Naive thymus-derived CD8-positive, alpha-beta T cell (primary cell): ENCODE data around the gene DCAF5. TPM values are rescaled to one million over a fixed set of nuclear protein-coding genes. Genes with fewer than 3 reads are reported as not detected.
A peak's percentile ranks its signal among the peaks of the same experiment; 100 is the strongest.

Experiments used
- ATAC-seq, 2 donors: fragments of 150-1000 bp; cut with Tn5 transposase in 1 of 2; sonication (Bioruptor Pico), chemical (Tn5 transposase) in 1 of 2; 1 replicate in 1 of 2; 2 replicates in 1 of 2; pipeline ENCODE4 v1.10.0; 2021; ENCODE audit warnings: mild to moderate bottlenecking in 2 of 2, moderate library complexity in 2 of 2
- POLR2A ChIA-PET: fragments of 350-600 bp; sonication (Branson Sonifier 250); formaldehyde crosslinking; loops from one replicate; lab custom pipeline; 2021; ENCODE audit warnings: antibody characterized with exemption; lab: Charles Lee
- DNase-seq, 10 donors: peaks; one replicate each; pipeline versions ENCODE4 v3.0.0 to v3.0.0-alpha.2; 2020 to 2022
- H3K27ac Mint-ChIP-seq, 10 donors: one replicate each; pipeline ENCODE4 v1.8.0; 2020 to 2022; ENCODE audit warnings: mild to moderate bottlenecking in 10 of 10, mixed read lengths in 10 of 10, moderate library complexity in 4 of 10, inconsistent platforms in 1 of 10
- H3K27me3 Mint-ChIP-seq, 5 donors: one replicate each; pipeline ENCODE4 v1.8.0; 2021 to 2022; ENCODE audit warnings: mixed read lengths in 5 of 5
- H3K36me3 Mint-ChIP-seq, 3 donors: one replicate each; pipeline ENCODE4 v1.8.0; 2020 to 2022; ENCODE audit warnings: mixed read lengths in 3 of 3, mild to moderate bottlenecking in 2 of 3, inconsistent platforms in 1 of 3
- H3K4me1 Mint-ChIP-seq, 4 donors: one replicate each; pipeline ENCODE4 v1.8.0; 2021 to 2022; ENCODE audit warnings: mixed read lengths in 4 of 4
- H3K4me3 Mint-ChIP-seq, 10 donors: one replicate each; pipeline ENCODE4 v1.8.0; 2020 to 2022; ENCODE audit warnings: mild to moderate bottlenecking in 10 of 10, mixed read lengths in 10 of 10, moderate library complexity in 6 of 10, inconsistent platforms in 1 of 10
- H3K9me3 Mint-ChIP-seq, 9 donors: one replicate each; pipeline ENCODE4 v1.8.0; 2020 to 2022; ENCODE audit warnings: mixed read lengths in 9 of 9, mild to moderate bottlenecking in 3 of 9, inconsistent platforms in 1 of 9, moderate library complexity in 1 of 9
- polyA plus RNA-seq, 3 donors: library from polyadenylated mRNA; unstranded; fragments of 300-500 nt; fragmentation: Illumina TruSeq; gene quantifications; one replicate each; pipeline ENCODE4 v1.2.3, GENCODE V29; 2021
- total RNA-seq, 8 experiments: library from RNA in 2 of 8; stranded (reverse) in 2 of 8; gene quantifications; one replicate each; pipeline ENCODE4 v1.2.3 and lab custom pipeline; 2021 to 2026

The DCAF5 gene
- total and polyA plus RNA-seq, 5 experiments from 2014 or later = 73.1 to 87.2 (median 78.8) TPM

GRCh38 chr14:69141550-69141949 lies 11.4 kb downstream of the DCAF5 start:
- Mint-ChIP-seq H3K27me3 (no peaks in the 10 kb centered on the region), H3K9me3 (no peaks in the 10 kb centered on the region), H3K4me1 (peaks cover 29 to 76% (median 66%) of the 10 kb centered on the region in 4 donors), H3K36me3 (peaks cover 0 to 62% (median 0%) of the 10 kb centered on the region in 3 donors), H3K27ac (peak overlapping the region in 1 of 10 donors; percentile 43), H3K4me3 (no peak overlapping the region)
- POLR2A ChIA-PET = interaction anchor here (3.1 kb wide), 1 partner anchor 11 kb away, joined by 24 read pairs; the partner anchor contains the start of gene DCAF5
- DNase-seq (no peak), ATAC-seq (no peak)

GRCh38 chr14:69139743-69140142 lies 13.2 kb downstream of the DCAF5 start:
- H3K36me3 Mint-ChIP-seq = peaks cover 0 to 54% (median 0%) of the 10 kb centered on the region in 3 donors
- POLR2A ChIA-PET = no interaction called here
- no peaks in the 10 kb centered on the region for H3K9me3 Mint-ChIP-seq
- H3K4me3 Mint-ChIP-seq = peak overlapping the region in 2 of 10 donors; percentile 9 to 62
- DNase-seq = no peak
- H3K27ac Mint-ChIP-seq = peak overlapping the region in 4 of 10 donors; percentile 3 to 93 (median 19)
- H3K27me3 Mint-ChIP-seq = no peaks in the 10 kb centered on the region
- H3K4me1 Mint-ChIP-seq = peaks cover 27 to 75% (median 60%) of the 10 kb centered on the region in 4 donors
- ATAC-seq = no peak

GRCh38 chr14:69137843-69138535 lies 14.9 kb downstream of the DCAF5 start:
- Mint-ChIP-seq H3K27me3 (no peaks in the 10 kb centered on the region), H3K9me3 (no peaks in the 10 kb centered on the region), H3K4me3 (no peak overlapping the region), H3K36me3 (peaks cover 0 to 51% (median 0%) of the 10 kb centered on the region in 3 donors), H3K27ac (peak overlapping the region in 5 of 10 donors; percentile 14 to 66 (median 18)), H3K4me1 (peaks cover 31 to 80% (median 70%) of the 10 kb centered on the region in 4 donors)
- POLR2A ChIA-PET = no interaction called here
- ATAC-seq = no peak
- DNase-seq = no peak

- POLR2A ChIA-PET = no interaction called here
- Mint-ChIP-seq H3K27me3 (no peaks in the 10 kb centered on the region), H3K4me3 (no peak overlapping the region), H3K36me3 (peaks cover 0 to 45% (median 0%) of the 10 kb centered on the region in 3 donors), H3K27ac (peak overlapping the region in 7 of 10 donors; percentile 3 to 53 (median 20)), H3K4me1 (peaks cover 29 to 80% (median 70%) of the 10 kb centered on the region in 4 donors), H3K9me3 (no peaks in the 10 kb centered on the region)
- ATAC-seq (no peak), DNase-seq (no peak)
Measured at GRCh38 chr14:69137416-69137815, 15.5 kb downstream of the DCAF5 start.

GRCh38 chr14:69135133-69135532 lies 17.8 kb downstream of the DCAF5 start:
- H3K9me3 Mint-ChIP-seq = no peaks in the 10 kb centered on the region
- H3K27ac Mint-ChIP-seq = peak overlapping the region in 6 of 10 donors; percentile 2 to 79 (median 34)
- ATAC-seq = no peak
- no peaks in the 10 kb centered on the region for H3K27me3 Mint-ChIP-seq
- POLR2A ChIA-PET = no interaction called here
- peaks cover 32 to 86% (median 79%) of the 10 kb centered on the region in 4 donors for H3K4me1 Mint-ChIP-seq
- no peak for DNase-seq
- H3K4me3 Mint-ChIP-seq = no peak overlapping the region
- peaks cover 0 to 31% (median 0%) of the 10 kb centered on the region in 3 donors for H3K36me3 Mint-ChIP-seq

GRCh38 chr14:69133206-69134125 lies 19.5 kb downstream of the DCAF5 start:
- peak overlapping the region; percentile 36 to 89 (median 72) for H3K27ac Mint-ChIP-seq
- peaks cover 0 to 15% (median 0%) of the 10 kb centered on the region in 3 donors for H3K36me3 Mint-ChIP-seq
- no peak for DNase-seq
- POLR2A ChIA-PET = interaction anchor here (0.8 kb wide), 1 partner anchor 19 kb away, joined by 3 read pairs; the partner anchor contains the start of gene DCAF5
- H3K4me3 Mint-ChIP-seq = peak overlapping the region in 1 of 10 donors; percentile 16
- H3K27me3 Mint-ChIP-seq = no peaks in the 10 kb centered on the region
- no peak for ATAC-seq
- no peaks in the 10 kb centered on the region for H3K9me3 Mint-ChIP-seq
- H3K4me1 Mint-ChIP-seq = peaks cover 28 to 85% (median 79%) of the 10 kb centered on the region in 4 donors

- no peak overlapping the region for H3K4me3 Mint-ChIP-seq
- peaks cover 0 to 11% (median 0%) of the 10 kb centered on the region in 3 donors for H3K36me3 Mint-ChIP-seq
- DNase-seq = no peak
- H3K4me1 Mint-ChIP-seq = peaks cover 29 to 79% (median 73%) of the 10 kb centered on the region in 4 donors
- H3K27ac Mint-ChIP-seq = peak overlapping the region; percentile 22 to 89 (median 74)
- ATAC-seq = no peak
- no peaks in the 10 kb centered on the region for H3K9me3 Mint-ChIP-seq
- POLR2A ChIA-PET = interaction anchor here (0.8 kb wide), 1 partner anchor 20 kb away, joined by 3 read pairs; the partner anchor contains the start of gene DCAF5
- H3K27me3 Mint-ChIP-seq = no peaks in the 10 kb centered on the region
Measured at GRCh38 chr14:69132513-69133181, 20.3 kb downstream of the DCAF5 start.

GRCh38 chr14:69131176-69131575 lies 21.7 kb downstream of the DCAF5 start:
- Mint-ChIP-seq H3K27ac (peak overlapping the region; percentile 0 to 86 (median 60)), H3K4me1 (peaks cover 33 to 88% (median 79%) of the 10 kb centered on the region in 4 donors), H3K4me3 (no peak overlapping the region), H3K36me3 (peaks cover 0 to 10% (median 0%) of the 10 kb centered on the region in 3 donors), H3K27me3 (no peaks in the 10 kb centered on the region), H3K9me3 (no peaks in the 10 kb centered on the region)
- no peak for DNase-seq
- ATAC-seq = no peak
- POLR2A ChIA-PET = interaction anchor here (0.6 kb wide), 2 partner anchors 135 to 750 kb away, joined by 3 read pairs; no protein-coding TSS in a partner anchor

GRCh38 chr14:69129264-69129880 lies 23.5 kb downstream of the DCAF5 start:
- H3K36me3 Mint-ChIP-seq = peaks cover 0 to 7% (median 0%) of the 10 kb centered on the region in 3 donors
- DNase-seq (peak; percentile 46 to 85 (median 69)), ATAC-seq (peak; percentile 93 to 94)
- peak overlapping the region in 7 of 10 donors; percentile 3 to 52 (median 23) for H3K4me3 Mint-ChIP-seq
- peaks cover 36 to 84% (median 83%) of the 10 kb centered on the region in 4 donors for H3K4me1 Mint-ChIP-seq
- POLR2A ChIA-PET = interaction anchor here (0.7 to 1.0 kb wide), 2 partner anchors 22 to 48 kb away, joined by 3 read pairs; no protein-coding TSS in a partner anchor
- no peaks in the 10 kb centered on the region for H3K27me3 Mint-ChIP-seq
- H3K9me3 Mint-ChIP-seq = no peaks in the 10 kb centered on the region
- peak overlapping the region in 9 of 10 donors; percentile 47 to 89 (median 79) for H3K27ac Mint-ChIP-seq

- DNase-seq (no peak), ATAC-seq (no peak)
- peaks cover 3 to 94% (median 13%) of the 10 kb centered on the region in 3 donors for H3K36me3 Mint-ChIP-seq
- peak overlapping the region; percentile 57 to 94 (median 86) for H3K27ac Mint-ChIP-seq
- H3K4me3 Mint-ChIP-seq = peak overlapping the region in 7 of 10 donors; percentile 13 to 62 (median 48)
- H3K27me3 Mint-ChIP-seq = no peaks in the 10 kb centered on the region
- H3K4me1 Mint-ChIP-seq = peaks cover 30 to 59% (median 58%) of the 10 kb centered on the region in 4 donors
- POLR2A ChIA-PET = no interaction called here
- no peaks in the 10 kb centered on the region for H3K9me3 Mint-ChIP-seq
Measured at GRCh38 chr14:69118305-69118704, 34.6 kb downstream of the DCAF5 start.

- peak overlapping the region in 9 of 10 donors; percentile 2 to 62 (median 42) for H3K4me3 Mint-ChIP-seq
- POLR2A ChIA-PET = no interaction called here
- DNase-seq (peak in 4 of 10 donors; percentile 3 to 64 (median 44)), ATAC-seq (peak; percentile 86 to 91)
- H3K9me3 Mint-ChIP-seq = no peaks in the 10 kb centered on the region
- H3K36me3 Mint-ChIP-seq = peaks cover 3 to 95% (median 15%) of the 10 kb centered on the region in 3 donors
- H3K27ac Mint-ChIP-seq = peak overlapping the region; percentile 57 to 94 (median 86)
- H3K4me1 Mint-ChIP-seq = peaks cover 25 to 57% (median 52%) of the 10 kb centered on the region in 4 donors
- no peaks in the 10 kb centered on the region for H3K27me3 Mint-ChIP-seq
Measured at GRCh38 chr14:69117020-69117767, 35.7 kb downstream of the DCAF5 start.
